NT2/D1 (cell line): ENCODE data around the gene OTOG.

ENCODE experiments used
- DNase-seq: peaks from one replicate; pipeline ENCODE4 v3.0.0-alpha.2; 2011; ENCODE audit warnings: low read depth, low spot score
- H3K27me3 ChIP-seq: 2 replicates; pipeline ENCODE4 v1.6.0; 2011; ENCODE audit warnings: mild to moderate bottlenecking; ENCODE audit not compliant: insufficient read length, insufficient read depth
- H3K36me3 ChIP-seq: 2 replicates; pipeline ENCODE4 v1.6.1; 2011; ENCODE audit warnings: mild to moderate bottlenecking, low read length, mixed read lengths; ENCODE audit not compliant: insufficient read depth, insufficient read length
- H3K4me1 ChIP-seq: 2 replicates; pipeline ENCODE4 v1.5.1; 2011; ENCODE audit not compliant: insufficient read depth, insufficient read length
- H3K4me3 ChIP-seq: 2 replicates; pipeline ENCODE4 v1.5.1; 2011; ENCODE audit warnings: low read depth; ENCODE audit not compliant: insufficient read length
- H3K9ac ChIP-seq: 2 replicates; pipeline ENCODE4 v1.6.0; 2011; ENCODE audit warnings: low read depth; ENCODE audit not compliant: insufficient read length
- H3K9me3 ChIP-seq: 2 replicates; pipeline ENCODE4 v1.5.1; 2011; ENCODE audit warnings: mild to moderate bottlenecking, low read length; ENCODE audit not compliant: insufficient read depth
- SUZ12 ChIP-seq: IDR thresholded peaks from 2 replicates; pipeline ENCODE4 v1.6.1; 2011; ENCODE audit not compliant: insufficient read length, insufficient read depth; ENCODE audit errors: extremely low read depth
- YY1 ChIP-seq: IDR thresholded peaks from 2 replicates; pipeline ENCODE4 v1.6.1; 2011; ENCODE audit not compliant: insufficient read length, insufficient read depth
- ZNF274 ChIP-seq: IDR thresholded peaks from 2 replicates; pipeline ENCODE4 v1.6.1; 2011; ENCODE audit warnings: mild to moderate bottlenecking, low read depth, low read length

Gene OTOG

DNA sequence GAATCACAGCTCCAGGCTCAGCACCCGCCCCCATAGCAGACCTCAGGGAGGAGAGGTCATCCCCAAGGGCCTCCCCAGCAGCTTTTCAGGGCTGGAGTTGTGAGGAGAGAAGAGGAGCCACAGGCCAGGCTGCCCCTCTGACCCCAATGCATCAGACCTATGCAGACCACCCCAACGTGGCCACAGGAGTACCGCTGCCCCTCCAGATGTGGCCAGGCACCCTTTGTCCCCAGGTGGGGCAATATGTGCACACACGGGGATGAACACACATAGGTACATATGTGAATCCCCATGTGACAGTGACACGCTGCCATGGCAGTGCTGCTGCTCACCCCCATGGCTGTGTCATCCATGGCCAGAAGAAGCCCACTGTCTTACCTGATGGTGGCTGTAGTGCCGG, 13.7 kb upstream of the OTOG start:
- no peak overlapping the region for H3K9ac ChIP-seq
- no peaks in the 10 kb centered on the region for H3K9me3 ChIP-seq
- TF ChIP-seq SUZ12 (no peak), ZNF274 (no peak), YY1 (no peak)
- DNase-seq: no peak
- H3K36me3 ChIP-seq: no peaks in the 10 kb centered on the region
- H3K4me1 ChIP-seq: peaks cover 9% of the 10 kb centered on the region
- H3K27me3 ChIP-seq: no peaks in the 10 kb centered on the region
- H3K4me3 ChIP-seq: no peak overlapping the region

- H3K36me3 ChIP-seq: no peaks in the 10 kb centered on the region
- H3K4me1 ChIP-seq: peaks cover 8% of the 10 kb centered on the region
- no peak for DNase-seq
- H3K4me3 ChIP-seq: no peak overlapping the region
- H3K27me3 ChIP-seq: no peaks in the 10 kb centered on the region
- no peaks in the 10 kb centered on the region for H3K9me3 ChIP-seq
- no peak for TF ChIP-seq YY1
- H3K9ac ChIP-seq: no peak overlapping the region
These were observed 13.2 kb upstream of the OTOG start for GRCh38 chr11:17533778-17534415.

DNA sequence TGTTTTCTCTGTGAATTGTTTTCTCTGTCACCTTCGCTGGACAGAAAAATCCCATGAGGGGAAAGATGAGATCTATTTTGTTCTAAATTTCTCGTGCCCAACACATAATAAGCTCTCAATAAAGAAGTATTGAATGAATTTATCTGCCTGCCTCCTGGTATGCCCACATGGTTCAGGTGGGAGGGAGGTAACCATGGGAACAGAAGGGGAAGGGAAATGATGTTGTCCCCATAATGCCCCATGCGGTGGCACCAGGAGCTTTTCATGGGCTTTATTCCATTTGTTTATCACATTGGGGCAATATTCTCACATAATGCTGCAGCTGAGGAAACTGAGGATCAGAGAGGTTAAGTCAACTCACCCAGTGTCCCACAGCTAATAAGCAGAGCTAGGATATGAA, 11.6 kb upstream of the OTOG start:
- no peak overlapping the region for H3K4me3 ChIP-seq
- no peaks in the 10 kb centered on the region for H3K36me3 ChIP-seq
- no peak overlapping the region for H3K9ac ChIP-seq
- H3K27me3 ChIP-seq: no peaks in the 10 kb centered on the region
- TF ChIP-seq YY1: no peak
- no peak for TF ChIP-seq SUZ12
- peaks cover 9% of the 10 kb centered on the region for H3K4me1 ChIP-seq
- DNase-seq: no peak
- H3K9me3 ChIP-seq: no peaks in the 10 kb centered on the region

GRCh38 chr11:17537261-17537660, 9.8 kb upstream of the OTOG start:
- no peaks in the 10 kb centered on the region for H3K9me3 ChIP-seq
- H3K4me1 ChIP-seq: peaks cover 14% of the 10 kb centered on the region
- DNase-seq: no peak
- TF ChIP-seq ZNF274 (no peak), YY1 (no peak), SUZ12 (no peak)
- H3K27me3 ChIP-seq: no peaks in the 10 kb centered on the region
- no peak overlapping the region for H3K4me3 ChIP-seq
- no peak overlapping the region for H3K9ac ChIP-seq
- no peaks in the 10 kb centered on the region for H3K36me3 ChIP-seq

- Histone ChIP-seq H3K9ac (no peak overlapping the region), H3K36me3 (no peaks in the 10 kb centered on the region), H3K4me3 (no peak overlapping the region), H3K4me1 (peaks cover 20% of the 10 kb centered on the region), H3K27me3 (no peaks in the 10 kb centered on the region), H3K9me3 (no peaks in the 10 kb centered on the region)
- TF ChIP-seq SUZ12 (no peak), YY1 (no peak), ZNF274 (no peak)
- DNase-seq: no peak
These were observed 9.0 kb upstream of the OTOG start for GRCh38 chr11:17538054-17538453.

- Histone ChIP-seq H3K4me1 (peaks cover 18% of the 10 kb centered on the region), H3K27me3 (peaks cover 6% of the 10 kb centered on the region), H3K4me3 (no peak overlapping the region), H3K9me3 (no peaks in the 10 kb centered on the region), H3K36me3 (no peaks in the 10 kb centered on the region), H3K9ac (no peak overlapping the region)
- no peak for DNase-seq
- TF ChIP-seq ZNF274 (no peak), SUZ12 (no peak), YY1 (no peak)
These were observed 8.3 kb upstream of the OTOG start for GRCh38 chr11:17538731-17539130.

- H3K27me3 ChIP-seq: peaks cover 14% of the 10 kb centered on the region
- no peak overlapping the region for H3K9ac ChIP-seq
- no peaks in the 10 kb centered on the region for H3K36me3 ChIP-seq
- TF ChIP-seq YY1: no peak
- no peak for TF ChIP-seq SUZ12
- no peak for TF ChIP-seq ZNF274
- H3K4me1 ChIP-seq: peaks cover 14% of the 10 kb centered on the region
- DNase-seq: no peak
- no peaks in the 10 kb centered on the region for H3K9me3 ChIP-seq
- no peak overlapping the region for H3K4me3 ChIP-seq
These were observed 6.3 kb upstream of the OTOG start for GRCh38 chr11:17540807-17541206.
